Neural progenitor cell (in vitro differentiated cells): ENCODE measurements around the gene RLN2.

Experiments
- CTCF ChIP-seq: fragments of 200-600 bp; sonication (generic); IDR thresholded peaks from 2 replicates; pipeline ENCODE4 v1.5.1; 2017; ENCODE audit warnings: antibody characterized with exemption, mild to moderate bottlenecking
- EZH2 ChIP-seq: fragments of 200-600 bp; sonication (generic); IDR thresholded peaks from 2 replicates; pipeline ENCODE4 v1.6.1; 2017; ENCODE audit warnings: antibody characterized with exemption, mild to moderate bottlenecking, moderate library complexity
- EZH2phosphoT487 ChIP-seq: fragments of 200-600 bp; sonication (generic); IDR thresholded peaks from 2 replicates; pipeline ENCODE4 v1.6.1; 2017; ENCODE audit warnings: antibody characterized with exemption

- no peak for TF ChIP-seq CTCF
- no peak for TF ChIP-seq EZH2
- TF ChIP-seq EZH2phosphoT487, result no peak
These were observed 6.3 kb upstream of the RLN2 start for GRCh38 chr9:5310851-5311250.
